Measurements from ENCODE around the gene POMT1. TPM values are rescaled to one million over a fixed set of nuclear protein-coding genes. Genes with fewer than 3 reads are reported as not detected.
"Not testable (repeated sequence)": the region's sequence is repeated elsewhere in the genome, so short reads cannot be mapped to it uniquely, and the experiment has no call there.

POMT1 gene
- total RNA-seq, 1 donor from 2014 or later: 57.6 TPM

- H3K9me3 Mint-ChIP-seq (ENCODE audit: unreplicated experiment): no peaks in the 10 kb centered on the region
- TF ChIP-seq CTCF (IDR thresholded peaks at IDR 0.05; ENCODE audit: unreplicated experiment): no peak
- DNase-seq (ENCODE audit: low spot score): no peak
- no peak overlapping the region for H3K4me3 Mint-ChIP-seq (ENCODE audit: unreplicated experiment)
- no peak overlapping the region for H3K27ac Mint-ChIP-seq (ENCODE audit: unreplicated experiment)
- H3K27me3 Mint-ChIP-seq (ENCODE audit: unreplicated experiment): peaks cover 7% of the 10 kb centered on the region
- H3K36me3 Mint-ChIP-seq (ENCODE audit: low read depth, unreplicated experiment): peaks cover 59% of the 10 kb centered on the region
- no peaks in the 10 kb centered on the region for H3K4me1 Mint-ChIP-seq (ENCODE audit: unreplicated experiment)
Measured at GRCh38 chr9:131513177-131513576, 10.5 kb downstream of the POMT1 start.

- H3K27me3 Mint-ChIP-seq (ENCODE audit: unreplicated experiment): peaks cover 12% of the 10 kb centered on the region
- H3K4me3 Mint-ChIP-seq (ENCODE audit: unreplicated experiment); H3K9me3 Mint-ChIP-seq (ENCODE audit: unreplicated experiment); H3K27ac Mint-ChIP-seq (ENCODE audit: unreplicated experiment); H3K4me1 Mint-ChIP-seq (ENCODE audit: unreplicated experiment); DNase-seq (ENCODE audit: low spot score): not testable (repeated sequence)
- H3K36me3 Mint-ChIP-seq (ENCODE audit: low read depth, unreplicated experiment): peaks cover 68% of the 10 kb centered on the region
Measured at GRCh38 chr9:131515559-131516031, 12.9 kb downstream of the POMT1 start.

GRCh38 chr9:131516100-131516499 lies 13.4 kb downstream of the POMT1 start:
- no peak for TF ChIP-seq CTCF (IDR thresholded peaks at IDR 0.05; ENCODE audit: unreplicated experiment)
- no peak overlapping the region for H3K4me3 Mint-ChIP-seq (ENCODE audit: unreplicated experiment)
- peaks cover 65% of the 10 kb centered on the region for H3K36me3 Mint-ChIP-seq (ENCODE audit: low read depth, unreplicated experiment)
- no peak for DNase-seq (ENCODE audit: low spot score)
- no peaks in the 10 kb centered on the region for H3K4me1 Mint-ChIP-seq (ENCODE audit: unreplicated experiment)
- no peaks in the 10 kb centered on the region for H3K9me3 Mint-ChIP-seq (ENCODE audit: unreplicated experiment)
- H3K27me3 Mint-ChIP-seq (ENCODE audit: unreplicated experiment): peaks cover 12% of the 10 kb centered on the region
- H3K27ac Mint-ChIP-seq (ENCODE audit: unreplicated experiment): no peak overlapping the region

GRCh38 chr9:131516930-131517329 lies 14.2 kb downstream of the POMT1 start:
- Mint-ChIP-seq H3K36me3 (ENCODE audit: low read depth, unreplicated experiment) (peaks cover 62% of the 10 kb centered on the region), H3K4me3 (ENCODE audit: unreplicated experiment) (no peak overlapping the region), H3K27me3 (ENCODE audit: unreplicated experiment) (peaks cover 13% of the 10 kb centered on the region), H3K27ac (ENCODE audit: unreplicated experiment) (no peak overlapping the region), H3K9me3 (ENCODE audit: unreplicated experiment) (no peaks in the 10 kb centered on the region), H3K4me1 (ENCODE audit: unreplicated experiment) (no peaks in the 10 kb centered on the region)
- no peak for TF ChIP-seq CTCF (IDR thresholded peaks at IDR 0.05; ENCODE audit: unreplicated experiment)
- no peak for DNase-seq (ENCODE audit: low spot score)

- Mint-ChIP-seq H3K4me1 (ENCODE audit: unreplicated experiment) (no peaks in the 10 kb centered on the region), H3K4me3 (ENCODE audit: unreplicated experiment) (no peak overlapping the region), H3K36me3 (ENCODE audit: low read depth, unreplicated experiment) (peaks cover 54% of the 10 kb centered on the region), H3K27me3 (ENCODE audit: unreplicated experiment) (peaks cover 13% of the 10 kb centered on the region), H3K9me3 (ENCODE audit: unreplicated experiment) (no peaks in the 10 kb centered on the region), H3K27ac (ENCODE audit: unreplicated experiment) (no peak overlapping the region)
- TF ChIP-seq CTCF (IDR thresholded peaks at IDR 0.05; ENCODE audit: unreplicated experiment): no peak
- DNase-seq (ENCODE audit: low spot score): no peak
Measured at GRCh38 chr9:131517761-131518190, 15.1 kb downstream of the POMT1 start.
